Chondrocyte (in vitro differentiated cells): ENCODE measurements around the gene ZCCHC17. TPM values are rescaled to one million over a fixed set of nuclear protein-coding genes. Genes with fewer than 3 reads are reported as not detected.
A peak's percentile ranks its signal among the peaks of the same experiment; 100 is the strongest.

Source experiments
- DNase-seq: peaks from one replicate; pipeline ENCODE4 v3.0.0; 2021; ENCODE audit warnings: mixed read lengths, low spot score
- H3K27ac Mint-ChIP-seq: one replicate; pipeline ENCODE4 v1.8.0; 2021; ENCODE audit warnings: mild to moderate bottlenecking, moderate library complexity, mixed read lengths; ENCODE audit not compliant: unreplicated experiment
- H3K27me3 Mint-ChIP-seq: 2 replicates; pipeline ENCODE4 v1.8.0; 2021; ENCODE audit warnings: low read depth, mixed read lengths
- H3K36me3 Mint-ChIP-seq: 2 replicates; pipeline ENCODE4 v1.8.0; 2021; ENCODE audit warnings: low read depth, mixed read lengths
- H3K4me1 Mint-ChIP-seq: 2 replicates; pipeline ENCODE4 v1.8.0; 2021; ENCODE audit warnings: low read depth, mild to moderate bottlenecking, mixed read lengths
- H3K4me3 Mint-ChIP-seq: one replicate; pipeline ENCODE4 v1.8.0; 2021; ENCODE audit warnings: mild to moderate bottlenecking, moderate library complexity, mixed read lengths; ENCODE audit not compliant: unreplicated experiment
- H3K9me3 Mint-ChIP-seq: 2 replicates; pipeline ENCODE4 v1.8.0; 2021; ENCODE audit warnings: low read depth, mixed read lengths
- long read RNA-seq: library from polyadenylated mRNA; stranded (forward); transcript quantifications from one replicate; pipeline ENCODE4 v2.0.0, GENCODE V29; 2021
- total RNA-seq: library from RNA; stranded (reverse); gene quantifications from 3 replicates; pipeline ENCODE4 v1.2.1, GENCODE V29; 2021
- TF ChIP-seq, protein P1 (sequence below): fragments of 200-600 bp; sonication (generic); IDR thresholded peaks from 2 replicates; pipeline ENCODE4 v1.5.0; 2021; ENCODE audit warnings: antibody characterized with exemption, mild to moderate bottlenecking, moderate library complexity

The ZCCHC17 gene, protein sequence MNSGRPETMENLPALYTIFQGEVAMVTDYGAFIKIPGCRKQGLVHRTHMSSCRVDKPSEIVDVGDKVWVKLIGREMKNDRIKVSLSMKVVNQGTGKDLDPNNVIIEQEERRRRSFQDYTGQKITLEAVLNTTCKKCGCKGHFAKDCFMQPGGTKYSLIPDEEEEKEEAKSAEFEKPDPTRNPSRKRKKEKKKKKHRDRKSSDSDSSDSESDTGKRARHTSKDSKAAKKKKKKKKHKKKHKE
- total RNA-seq = 31.1 to 34.6 TPM (median 34.5 TPM) in 3 replicates
- long read RNA-seq, transcript ZCCHC17-201 (8 exons, 1,605 nt) = major isoform, 46 of 84 reads
- long read RNA-seq, transcript ZCCHC17-202 (8 exons, 1,730 nt) = minor isoform, 5 of 84 reads
- long read RNA-seq, partial matches to known transcripts = 0 of 84 reads
- long read RNA-seq, other reads (novel, unspliced or antisense) = 29 of 84 reads

DNA sequence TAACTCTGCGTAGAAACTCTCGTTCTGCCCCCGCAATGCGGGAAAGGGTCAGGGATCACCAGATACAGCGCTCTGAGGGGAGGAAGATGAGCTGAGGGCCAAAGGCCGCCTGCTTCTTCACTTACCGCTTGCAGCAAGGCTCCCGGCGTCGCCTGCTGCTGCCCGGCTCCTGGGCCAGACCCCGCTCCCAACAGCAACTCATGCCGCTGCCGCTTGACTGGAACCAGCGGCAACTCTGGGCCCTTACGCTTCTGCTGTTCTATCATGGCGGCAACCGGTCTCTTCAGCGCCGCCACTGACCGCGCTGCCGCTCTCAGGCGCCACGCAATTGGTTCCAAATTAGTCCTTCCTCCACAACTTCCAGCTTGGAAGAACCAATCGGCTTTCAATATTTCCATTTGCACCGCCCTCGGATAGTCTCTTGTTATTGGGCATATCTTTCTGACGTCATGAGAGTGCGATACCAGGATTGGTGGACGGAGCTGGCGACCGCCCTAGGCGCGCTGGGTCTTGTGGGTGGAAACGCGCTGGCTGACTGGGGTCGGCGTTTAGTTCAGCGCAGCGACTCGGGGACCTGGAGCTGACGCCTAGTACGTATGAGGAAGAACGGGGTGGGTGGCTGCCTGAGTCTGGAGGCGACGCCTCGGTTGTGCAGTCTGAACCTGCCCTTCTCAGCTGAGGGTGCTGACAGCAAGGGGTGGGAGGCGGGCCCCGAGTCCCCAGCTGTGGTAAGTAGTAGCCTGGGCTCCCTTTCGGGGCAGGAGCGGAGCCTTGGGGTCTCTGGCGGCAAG is at the start of gene ZCCHC17, which contains the start of gene SNRNP40:
TSS of gene ZCCHC17 (plus strand) at position 547 of the 791 bp plus-strand sequence. CDS start 13,067 bp downstream, outside the sequence.
TSS of gene SNRNP40 (minus strand) at position 303 of the 791 bp plus-strand sequence. CDS start at position 266, 37 bp downstream.
- peak; percentile 94 for DNase-seq
- Mint-ChIP-seq H3K4me1 (peaks cover 20% of the 10 kb centered on the region), H3K27ac (no peak within 1 kb of the TSS), H3K27me3 (no peaks in the 10 kb centered on the region), H3K9me3 (no peaks in the 10 kb centered on the region), H3K4me3 (no peak within 1 kb of the TSS), H3K36me3 (peaks cover 11% of the 10 kb centered on the region)
- TF ChIP-seq, protein P1, sequence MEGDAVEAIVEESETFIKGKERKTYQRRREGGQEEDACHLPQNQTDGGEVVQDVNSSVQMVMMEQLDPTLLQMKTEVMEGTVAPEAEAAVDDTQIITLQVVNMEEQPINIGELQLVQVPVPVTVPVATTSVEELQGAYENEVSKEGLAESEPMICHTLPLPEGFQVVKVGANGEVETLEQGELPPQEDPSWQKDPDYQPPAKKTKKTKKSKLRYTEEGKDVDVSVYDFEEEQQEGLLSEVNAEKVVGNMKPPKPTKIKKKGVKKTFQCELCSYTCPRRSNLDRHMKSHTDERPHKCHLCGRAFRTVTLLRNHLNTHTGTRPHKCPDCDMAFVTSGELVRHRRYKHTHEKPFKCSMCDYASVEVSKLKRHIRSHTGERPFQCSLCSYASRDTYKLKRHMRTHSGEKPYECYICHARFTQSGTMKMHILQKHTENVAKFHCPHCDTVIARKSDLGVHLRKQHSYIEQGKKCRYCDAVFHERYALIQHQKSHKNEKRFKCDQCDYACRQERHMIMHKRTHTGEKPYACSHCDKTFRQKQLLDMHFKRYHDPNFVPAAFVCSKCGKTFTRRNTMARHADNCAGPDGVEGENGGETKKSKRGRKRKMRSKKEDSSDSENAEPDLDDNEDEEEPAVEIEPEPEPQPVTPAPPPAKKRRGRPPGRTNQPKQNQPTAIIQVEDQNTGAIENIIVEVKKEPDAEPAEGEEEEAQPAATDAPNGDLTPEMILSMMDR = peak; percentile 38

DNA sequence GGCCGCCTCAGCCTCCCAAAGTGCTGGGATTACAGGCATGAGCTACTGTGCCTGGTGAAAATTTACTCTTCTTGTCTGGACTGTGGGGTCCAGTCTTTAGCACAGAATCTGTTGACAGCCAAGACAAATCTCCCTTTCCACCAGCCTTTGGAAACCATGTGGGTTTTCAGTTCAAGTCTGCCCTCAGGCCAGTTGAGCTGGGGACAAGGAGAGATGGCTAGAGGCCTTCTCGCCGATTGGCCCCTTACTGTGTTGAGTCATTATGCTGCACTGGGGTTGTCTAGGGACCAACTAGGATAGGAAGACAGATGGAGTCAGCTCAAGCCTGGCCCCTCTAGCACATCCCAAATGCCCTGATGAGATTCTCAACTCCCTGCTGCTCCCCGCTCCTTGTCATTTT is 48.6 kb upstream of the ZCCHC17 start:
- Mint-ChIP-seq H3K4me3 (no peak overlapping the region), H3K27ac (no peak overlapping the region), H3K27me3 (no peaks in the 10 kb centered on the region), H3K9me3 (no peaks in the 10 kb centered on the region), H3K4me1 (no peaks in the 10 kb centered on the region), H3K36me3 (no peaks in the 10 kb centered on the region)
- no peak for DNase-seq
- TF ChIP-seq, protein P1 = no peak

DNA sequence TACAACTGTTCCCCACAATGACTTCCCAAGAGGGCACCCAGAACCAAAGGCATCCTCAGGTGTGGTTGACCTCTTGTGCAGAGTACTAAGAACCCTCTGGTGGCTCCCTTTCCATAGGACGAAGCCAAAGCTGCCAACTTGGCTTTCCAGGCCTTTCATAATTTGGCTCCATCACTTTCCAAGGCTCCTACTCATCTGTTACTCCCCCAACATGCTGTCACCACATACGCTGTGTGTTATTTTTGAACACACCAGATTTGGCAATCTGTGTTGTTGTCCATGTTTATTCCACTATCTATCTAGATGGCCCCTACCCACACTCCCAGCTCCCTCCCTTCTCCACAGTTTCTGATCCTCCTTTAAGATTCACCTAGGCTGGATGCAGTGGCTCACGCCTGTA is 47.0 kb upstream of the ZCCHC17 start:
- DNase-seq = no peak
- TF ChIP-seq, protein P1 = no peak
- Mint-ChIP-seq H3K27ac (no peak overlapping the region), H3K27me3 (no peaks in the 10 kb centered on the region), H3K9me3 (no peaks in the 10 kb centered on the region), H3K4me1 (no peaks in the 10 kb centered on the region), H3K4me3 (no peak overlapping the region), H3K36me3 (no peaks in the 10 kb centered on the region)

DNA sequence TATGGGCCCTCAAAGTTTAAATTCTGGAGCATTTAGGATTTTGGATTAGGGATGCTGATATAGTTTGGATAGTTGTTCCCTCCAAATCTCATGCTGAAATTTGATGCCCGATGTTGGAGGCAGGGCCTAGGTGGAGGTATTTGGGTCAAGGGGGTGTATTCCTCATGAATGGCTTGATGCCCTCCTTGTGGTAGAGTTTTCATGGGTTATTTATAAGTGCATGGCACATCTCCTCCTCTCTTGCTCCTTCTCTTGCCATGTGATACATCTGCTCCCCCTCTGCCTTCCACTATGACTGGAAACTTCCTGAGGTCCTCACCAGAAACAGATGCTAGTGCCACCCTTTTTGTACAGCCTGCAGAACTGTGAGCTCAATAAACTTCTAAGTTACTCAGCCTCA is 39.6 kb upstream of the ZCCHC17 start:
- Mint-ChIP-seq H3K9me3 (no peaks in the 10 kb centered on the region), H3K4me1 (no peaks in the 10 kb centered on the region), H3K27ac (no peak overlapping the region), H3K4me3 (no peak overlapping the region), H3K27me3 (no peaks in the 10 kb centered on the region), H3K36me3 (peaks cover 29% of the 10 kb centered on the region)
- no peak for DNase-seq
- TF ChIP-seq, protein P1 = no peak

DNA sequence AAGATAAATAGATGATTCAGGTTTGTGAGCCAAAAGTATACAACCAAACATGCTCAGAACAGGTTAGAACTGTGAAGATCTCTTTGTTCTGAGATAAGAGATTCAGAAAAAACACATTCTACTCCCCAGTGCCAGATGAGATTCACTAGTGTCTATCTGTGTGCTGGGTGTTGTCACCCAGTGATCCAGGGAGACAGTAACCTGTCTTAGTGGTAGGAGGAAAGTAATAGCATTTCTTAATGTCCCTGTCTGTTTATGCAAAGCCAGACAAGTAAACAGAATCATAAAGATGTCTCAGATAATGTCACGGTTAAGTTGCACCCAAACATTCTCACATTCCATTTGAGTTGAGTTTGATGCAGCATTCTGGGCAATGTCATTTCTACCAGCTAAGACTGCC is 38.3 kb upstream of the ZCCHC17 start:
- Mint-ChIP-seq H3K27ac (no peak overlapping the region), H3K4me3 (no peak overlapping the region), H3K27me3 (no peaks in the 10 kb centered on the region), H3K36me3 (peaks cover 29% of the 10 kb centered on the region), H3K4me1 (peaks cover 2% of the 10 kb centered on the region), H3K9me3 (no peaks in the 10 kb centered on the region)
- DNase-seq = no peak
- TF ChIP-seq, protein P1 = no peak
